Endometrial microvascular endothelial cells (primary cell): ENCODE measurements around the gene SSTR1. TPM values are rescaled to one million over a fixed set of nuclear protein-coding genes. Genes with fewer than 3 reads are reported as not detected.

Experiments used
- total RNA-seq: library from RNA; depleted of rRNA; stranded (reverse); fragments of >200 nt; gene quantifications from one replicate; pipeline ENCODE4 v1.2.3, GENCODE V29; 2015; ENCODE audit errors: inconsistent ontology term

SSTR1 gene
- total RNA-seq, 1 donor from 2014 or later, result 0.28 TPM

Other genes starting within 250 kb of the SSTR1 start
- gene CLEC14A, start 48.2 kb downstream of the SSTR1 start, total RNA-seq, result 376 TPM